ENCODE measurements around the gene HIF3A.

Gene HIF3A

DNA sequence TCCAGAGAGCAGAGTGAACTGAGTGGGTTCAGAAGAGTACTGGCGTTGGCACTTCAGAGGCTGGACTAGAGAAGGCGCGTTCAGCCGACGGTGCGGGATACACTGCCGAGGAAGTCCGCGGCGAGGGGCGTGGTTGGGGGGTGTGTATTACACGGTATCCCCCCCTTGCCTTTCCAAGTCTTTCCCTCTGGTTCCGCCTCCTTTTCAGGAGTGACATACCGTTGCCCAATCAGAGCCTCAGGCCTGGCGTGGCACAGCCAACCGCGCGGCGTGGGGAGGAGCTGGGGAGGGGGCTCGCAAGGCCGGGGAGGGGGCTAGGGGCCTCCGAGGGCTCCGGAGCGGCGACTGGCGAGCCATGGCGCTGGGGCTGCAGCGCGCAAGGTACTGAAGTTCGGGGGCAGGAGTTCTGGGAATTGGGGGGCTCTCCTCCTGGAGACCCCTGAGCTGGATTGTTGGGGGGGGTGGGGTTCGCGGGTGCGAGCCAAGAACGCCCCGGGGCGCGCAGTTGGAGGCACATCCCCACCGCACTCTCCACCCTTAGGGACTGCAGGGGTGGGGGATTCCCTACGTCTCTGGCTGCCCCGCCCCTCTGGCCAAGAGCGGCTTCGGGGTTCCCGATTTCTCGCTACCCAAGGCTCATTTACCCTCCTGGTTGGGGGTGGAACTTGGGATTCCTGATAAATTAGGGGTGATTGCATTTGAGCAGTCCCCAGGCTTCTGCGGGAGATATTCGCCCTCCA is at the start of gene HIF3A:
HIF3A (plus strand) TSS at position 321 of the 740 bp plus-strand sequence; CDS start at position 356, 35 bp downstream.
- TF ChIP-seq, protein P1, sequence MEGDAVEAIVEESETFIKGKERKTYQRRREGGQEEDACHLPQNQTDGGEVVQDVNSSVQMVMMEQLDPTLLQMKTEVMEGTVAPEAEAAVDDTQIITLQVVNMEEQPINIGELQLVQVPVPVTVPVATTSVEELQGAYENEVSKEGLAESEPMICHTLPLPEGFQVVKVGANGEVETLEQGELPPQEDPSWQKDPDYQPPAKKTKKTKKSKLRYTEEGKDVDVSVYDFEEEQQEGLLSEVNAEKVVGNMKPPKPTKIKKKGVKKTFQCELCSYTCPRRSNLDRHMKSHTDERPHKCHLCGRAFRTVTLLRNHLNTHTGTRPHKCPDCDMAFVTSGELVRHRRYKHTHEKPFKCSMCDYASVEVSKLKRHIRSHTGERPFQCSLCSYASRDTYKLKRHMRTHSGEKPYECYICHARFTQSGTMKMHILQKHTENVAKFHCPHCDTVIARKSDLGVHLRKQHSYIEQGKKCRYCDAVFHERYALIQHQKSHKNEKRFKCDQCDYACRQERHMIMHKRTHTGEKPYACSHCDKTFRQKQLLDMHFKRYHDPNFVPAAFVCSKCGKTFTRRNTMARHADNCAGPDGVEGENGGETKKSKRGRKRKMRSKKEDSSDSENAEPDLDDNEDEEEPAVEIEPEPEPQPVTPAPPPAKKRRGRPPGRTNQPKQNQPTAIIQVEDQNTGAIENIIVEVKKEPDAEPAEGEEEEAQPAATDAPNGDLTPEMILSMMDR (IDR thresholded peaks at IDR 0.05; ENCODE audit: poor library complexity, severe bottlenecking), result no peak
- DNase-seq (ENCODE audit: low spot score), result no peak
- Histone ChIP-seq H3K36me3 (ENCODE audit: low read depth) (no peaks in the 10 kb centered on the region), H3K4me3 (ENCODE audit: severe bottlenecking) (peak within 1 kb of the TSS; percentile 19), H3K9me3 (ENCODE audit: severe bottlenecking) (no peaks in the 10 kb centered on the region), H3K27me3 (ENCODE audit: insufficient read depth, poor library complexity, severe bottlenecking) (no peaks in the 10 kb centered on the region), H3K4me1 (ENCODE audit: insufficient read depth, poor library complexity, severe bottlenecking) (peaks cover 33% of the 10 kb centered on the region), H3K27ac (ENCODE audit: poor library complexity, severe bottlenecking) (peak within 1 kb of the TSS; percentile 91)
- no peak for ATAC-seq (ENCODE audit: low read depth)

DNA sequence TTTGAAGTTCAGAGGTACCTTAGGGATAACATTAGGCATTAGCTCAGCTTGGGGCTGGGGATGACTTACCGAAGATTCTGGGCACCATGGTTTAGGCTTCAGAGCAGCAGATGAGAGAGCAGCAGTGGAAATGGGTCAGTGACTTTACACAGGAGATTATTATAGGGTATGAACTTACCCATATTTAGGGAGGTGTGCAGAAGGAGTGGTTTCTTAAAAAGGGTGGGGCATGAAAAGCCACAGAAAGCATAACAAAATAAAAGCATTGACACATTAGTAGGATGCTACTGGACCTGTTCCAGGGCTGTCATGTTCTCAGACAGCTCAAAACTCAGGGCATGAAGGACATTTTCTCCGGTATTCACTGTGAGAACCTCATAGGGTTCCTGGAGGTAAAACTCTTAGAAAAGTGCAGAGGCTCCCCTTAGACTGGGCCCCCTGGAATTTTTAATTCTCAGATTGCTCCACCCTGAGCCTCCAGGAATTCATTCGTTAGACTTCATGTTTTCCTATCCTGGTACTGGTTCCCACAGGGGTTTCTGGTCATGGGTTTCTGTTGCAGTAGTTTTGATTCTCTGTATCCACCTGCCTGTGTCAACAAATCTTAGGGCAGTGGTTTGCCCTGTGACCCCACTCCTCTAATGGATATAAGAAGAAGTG is 46.6 kb upstream of the HIF3A start:
- no peak for ATAC-seq (ENCODE audit: low read depth)
- no peak for DNase-seq (ENCODE audit: low spot score)
- Histone ChIP-seq H3K36me3 (ENCODE audit: low read depth) (no peaks in the 10 kb centered on the region), H3K27ac (ENCODE audit: poor library complexity, severe bottlenecking) (no peak overlapping the region), H3K27me3 (ENCODE audit: insufficient read depth, poor library complexity, severe bottlenecking) (no peaks in the 10 kb centered on the region), H3K9me3 (ENCODE audit: severe bottlenecking) (no peaks in the 10 kb centered on the region), H3K4me1 (ENCODE audit: insufficient read depth, poor library complexity, severe bottlenecking) (peaks cover 4% of the 10 kb centered on the region), H3K4me3 (ENCODE audit: severe bottlenecking) (no peak overlapping the region)
- TF ChIP-seq, protein P1 (IDR thresholded peaks at IDR 0.05; ENCODE audit: poor library complexity, severe bottlenecking), result no peak

DNA sequence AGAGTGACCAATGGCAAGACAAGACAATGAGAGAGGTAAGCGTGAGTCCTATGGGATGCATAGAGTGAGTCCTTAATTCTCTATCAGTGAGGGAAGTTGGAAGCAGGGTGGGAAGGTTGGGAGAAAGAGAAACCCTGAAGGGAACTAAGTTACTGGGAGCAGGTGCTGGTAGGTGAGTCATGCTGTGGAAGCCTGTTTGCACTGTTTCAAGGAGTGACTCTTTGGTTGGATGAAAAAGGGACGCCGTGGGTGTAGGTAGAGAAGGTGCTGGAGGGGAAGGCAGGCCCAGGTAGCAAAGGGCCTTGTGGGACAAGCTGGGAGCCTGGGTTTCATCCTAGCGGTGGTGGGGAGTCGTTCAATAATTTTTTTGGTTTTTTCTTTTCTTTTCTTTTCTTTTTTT is 45.4 kb upstream of the HIF3A start:
- TF ChIP-seq, protein P1 (IDR thresholded peaks at IDR 0.05; ENCODE audit: poor library complexity, severe bottlenecking), result no peak
- Histone ChIP-seq H3K9me3 (ENCODE audit: severe bottlenecking) (no peaks in the 10 kb centered on the region), H3K36me3 (ENCODE audit: low read depth) (no peaks in the 10 kb centered on the region), H3K4me3 (ENCODE audit: severe bottlenecking) (no peak overlapping the region), H3K27me3 (ENCODE audit: insufficient read depth, poor library complexity, severe bottlenecking) (no peaks in the 10 kb centered on the region), H3K4me1 (ENCODE audit: insufficient read depth, poor library complexity, severe bottlenecking) (peaks cover 4% of the 10 kb centered on the region), H3K27ac (ENCODE audit: poor library complexity, severe bottlenecking) (no peak overlapping the region)
- DNase-seq (ENCODE audit: low spot score) (no peak), ATAC-seq (ENCODE audit: low read depth) (0 out of 3 replicates have a peak, but pooled peaks have one; percentile 27)

DNA sequence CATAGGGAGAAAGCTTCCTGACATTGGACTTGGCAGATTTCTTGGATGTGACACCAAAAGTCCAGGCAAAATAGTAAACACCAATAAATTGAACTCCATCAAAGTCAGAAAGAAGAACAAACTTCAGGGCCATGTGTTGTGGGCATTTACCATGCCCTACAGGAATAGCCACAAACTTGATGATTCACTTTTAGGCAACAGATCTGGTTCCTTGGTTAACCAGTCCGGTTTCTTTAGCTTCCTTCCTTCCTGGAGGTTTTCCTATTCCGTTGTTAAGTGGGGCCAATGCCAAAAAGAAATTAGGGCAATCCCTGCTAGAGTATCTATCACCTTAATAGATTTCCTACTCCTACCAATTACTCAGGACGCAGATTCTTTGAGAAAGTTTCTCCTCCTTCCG is 42.1 kb upstream of the HIF3A start:
- H3K27ac ChIP-seq (ENCODE audit: poor library complexity, severe bottlenecking), result no peak overlapping the region
- no peaks in the 10 kb centered on the region for H3K36me3 ChIP-seq (ENCODE audit: low read depth)
- DNase-seq (ENCODE audit: low spot score) (no peak), ATAC-seq (ENCODE audit: low read depth) (no peak)
- H3K4me3 ChIP-seq (ENCODE audit: severe bottlenecking), result no peak overlapping the region
- no peaks in the 10 kb centered on the region for H3K27me3 ChIP-seq (ENCODE audit: insufficient read depth, poor library complexity, severe bottlenecking)
- H3K9me3 ChIP-seq (ENCODE audit: severe bottlenecking), result no peaks in the 10 kb centered on the region
- H3K4me1 ChIP-seq (ENCODE audit: insufficient read depth, poor library complexity, severe bottlenecking), result peaks cover 7% of the 10 kb centered on the region
- TF ChIP-seq, protein P1 (IDR thresholded peaks at IDR 0.05; ENCODE audit: poor library complexity, severe bottlenecking), result no peak
